GM12891 (cell line): ENCODE measurements around the gene ZNF438.

Experiments
- POLR2A ChIP-seq: IDR thresholded peaks from 2 replicates; pipeline ENCODE4 v1.6.1; 2011; ENCODE audit warnings: low read depth, low read length, control low read depth
- POLR2AphosphoS5 ChIP-seq: IDR thresholded peaks from 2 replicates; pipeline ENCODE4 v1.6.1; 2011; ENCODE audit warnings: low read depth, low read length, control low read depth
- POU2F2 ChIP-seq: IDR thresholded peaks from 2 replicates; pipeline ENCODE4 v1.6.1; 2011; ENCODE audit warnings: low read depth, mild to moderate bottlenecking, control low read depth, low read length, moderate library complexity
- TAF1 ChIP-seq: IDR thresholded peaks from 2 replicates; pipeline ENCODE4 v1.6.1; 2011; ENCODE audit warnings: low read depth, low read length, control low read depth

DNA sequence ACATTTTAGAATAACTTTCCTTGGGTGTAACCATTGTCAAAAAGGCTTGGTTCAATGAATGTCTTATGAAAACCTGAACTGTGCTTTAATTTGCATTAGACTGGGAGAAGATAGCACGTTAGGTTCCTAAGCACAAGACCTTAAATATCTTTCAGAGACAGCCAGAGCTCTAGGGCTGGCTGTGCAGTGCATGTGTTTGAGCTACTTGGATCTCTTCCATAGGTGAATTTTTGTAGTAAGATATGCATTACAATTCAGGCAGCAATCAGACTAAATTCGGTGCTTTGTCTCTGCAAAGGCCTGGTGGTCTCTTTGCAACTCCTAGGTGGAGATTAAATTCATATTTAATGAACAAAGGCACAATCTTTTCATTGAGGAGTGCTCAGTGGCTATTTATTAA is 192.0 kb downstream of the ZNF438 start:
- TF ChIP-seq POLR2AphosphoS5 = no peak
- TF ChIP-seq POLR2A = no peak
- TF ChIP-seq TAF1 = no peak
- no peak for TF ChIP-seq POU2F2
